OCI-LY7 (cell line): ENCODE data around the gene KIF25. TPM values are rescaled to one million over a fixed set of nuclear protein-coding genes. Genes with fewer than 3 reads are reported as not detected.

Experiments used
- BruUV-seq: library from RNA; stranded (reverse); fragments of 400-500 nt; replicated peaks from 2 replicates; lab custom pipeline; 2021; lab: Mats Ljungman, UMichigan
- CTCF ChIA-PET: fragments of 300-600 bp; sonication (Branson Sonifier 250); formaldehyde crosslinking; loops from one replicate; lab custom pipeline; 2022; ENCODE audit warnings: antibody characterized with exemption; ENCODE audit not compliant: unreplicated experiment; lab: Charles Lee
- POLR2A ChIA-PET: fragments of 300-600 bp; sonication (Branson Sonifier 250); formaldehyde crosslinking; loops from one replicate; lab custom pipeline; 2022; ENCODE audit warnings: antibody characterized with exemption; lab: Charles Lee
- DNase-seq: peaks from one replicate; pipeline ENCODE4 v3.0.0-alpha.2; 2015; ENCODE audit warnings: low spot score
- H2AFZ ChIP-seq: fragments of 200-600 bp; sonication (generic), shearing (Covaris generic); 2 replicates; pipeline ENCODE4 v1.6.1; 2014; ENCODE audit warnings: mild to moderate bottlenecking, antibody characterized with exemption, low read length, moderate library complexity
- H3K27ac ChIP-seq: fragments of 200-600 bp; sonication (generic); 2 replicates; pipeline ENCODE4 v1.5.1; 2014; ENCODE audit warnings: mixed run types, low read depth, mild to moderate bottlenecking, moderate library complexity, low read length, inconsistent platforms; ENCODE audit not compliant: poor library complexity, severe bottlenecking
- H3K36me3 ChIP-seq: fragments of 200-600 bp; sonication (generic); 2 replicates; pipeline ENCODE4 v1.6.1; 2014; ENCODE audit warnings: mild to moderate bottlenecking, antibody characterized with exemption, low read length, moderate library complexity, mixed read lengths; ENCODE audit not compliant: insufficient read depth
- H3K4me1 ChIP-seq: fragments of 200-600 bp; sonication (generic); 2 replicates; pipeline ENCODE4 v1.5.1; 2014; ENCODE audit warnings: mild to moderate bottlenecking, low read length; ENCODE audit not compliant: insufficient read depth, poor library complexity, severe bottlenecking
- H3K4me2 ChIP-seq: fragments of 200-600 bp; sonication (generic); 2 replicates; pipeline ENCODE4 v1.6.1; 2014; ENCODE audit warnings: mild to moderate bottlenecking, low read length
- H3K4me3 ChIP-seq: fragments of 200-600 bp; sonication (generic); 2 replicates; pipeline ENCODE4 v1.5.1; 2014; ENCODE audit warnings: mild to moderate bottlenecking, low read depth, low read length; ENCODE audit not compliant: poor library complexity, severe bottlenecking
- H3K79me2 ChIP-seq: fragments of 200-600 bp; sonication (generic); 2 replicates; pipeline ENCODE4 v1.6.1; 2016; ENCODE audit warnings: low read depth, mild to moderate bottlenecking, low read length, moderate library complexity, mixed read lengths; ENCODE audit not compliant: insufficient read depth
- H3K9me2 ChIP-seq: fragments of 200-600 bp; sonication (generic); 2 replicates; pipeline ENCODE4 v1.6.1; 2016; ENCODE audit warnings: mild to moderate bottlenecking, low read length, mixed read lengths; ENCODE audit not compliant: insufficient read depth
- H3K9me3 ChIP-seq: fragments of 200-600 bp; sonication (generic); 2 replicates; pipeline ENCODE4 v1.6.1; 2014; ENCODE audit warnings: mild to moderate bottlenecking, mixed run types, low read length, mixed read lengths
- H4K20me1 ChIP-seq: fragments of 200-600 bp; sonication (generic); 2 replicates; pipeline ENCODE4 v1.6.1; 2014; ENCODE audit warnings: mild to moderate bottlenecking, antibody characterized with exemption, low read length, moderate library complexity, mixed read lengths; ENCODE audit not compliant: insufficient read depth
- EZH2phosphoT487 ChIP-seq: fragments of 200-600 bp; sonication (generic); IDR thresholded peaks from 2 replicates; pipeline ENCODE4 v1.6.1; 2018; ENCODE audit warnings: low read depth, borderline replicate concordance, mild to moderate bottlenecking, mixed run types, antibody characterized with exemption, low read length, moderate library complexity, mixed read lengths
- intact Hi-C: fragments of 100-400 bp; cut with micrococcal nuclease; formaldehyde crosslinking; loops from one replicate; pipeline ENCODE4 v1.10.0; 2022; ENCODE audit not compliant: unreplicated experiment
- total RNA-seq, 2 experiments: library from RNA; depleted of rRNA in 1 of 2; stranded (reverse); fragments of >200 nt in 1 of 2; shearing (Covaris generic) in 1 of 2; gene quantifications; 2 replicates each; pipeline ENCODE4 v1.2.3, GENCODE V29; 2014 to 2022
- TF ChIP-seq, protein P1 (sequence below): fragments of 200-600 bp; sonication (generic); conservative IDR thresholded peaks from 2 replicates; pipeline ENCODE4 v1.5.1; 2014; ENCODE audit warnings: mild to moderate bottlenecking, antibody characterized with exemption, low read length, moderate library complexity, mixed read lengths

KIF25 gene
- total RNA-seq, 2 experiments from 2014 or later, result not detected

DNA sequence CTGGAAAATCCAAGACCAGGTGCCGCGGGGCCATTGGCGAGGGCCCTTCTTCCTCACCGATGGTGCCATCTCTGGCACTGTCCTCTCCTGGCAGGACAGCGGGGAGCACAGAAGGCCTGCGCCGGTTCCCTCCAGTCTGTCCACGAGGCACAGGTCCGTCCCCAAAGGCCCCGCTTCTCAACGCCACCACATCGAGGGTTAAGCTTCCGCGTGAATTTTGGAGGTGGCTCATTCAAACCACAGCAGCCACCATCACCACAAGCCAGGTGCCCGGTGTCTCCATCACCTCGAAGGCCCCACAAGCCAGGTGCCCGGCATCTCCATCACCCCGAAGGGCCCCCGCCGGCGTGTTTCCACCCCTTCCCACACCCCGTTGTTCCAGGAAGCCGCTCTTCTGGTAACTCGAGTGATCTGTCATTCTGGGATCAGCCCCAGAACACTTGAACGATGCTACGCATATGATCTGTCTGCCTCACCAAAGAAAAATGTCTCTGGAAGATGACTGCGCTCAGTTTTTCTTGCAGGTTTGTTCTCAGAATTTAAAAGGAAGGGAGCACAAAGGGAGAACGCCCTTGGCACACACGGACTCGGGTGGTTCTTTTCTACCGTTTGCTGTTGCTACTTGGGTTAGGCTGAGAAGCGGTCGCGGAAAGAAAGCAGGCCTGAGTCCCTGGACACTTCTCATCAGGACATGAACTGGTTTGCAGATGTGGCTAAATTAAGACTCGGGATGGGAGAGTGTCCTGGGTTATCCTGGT, 9.9 kb upstream of the KIF25 start:
- no peaks in the 10 kb centered on the region for H3K36me3 ChIP-seq
- no peaks in the 10 kb centered on the region for H4K20me1 ChIP-seq
- H3K9me2 ChIP-seq, result no peaks in the 10 kb centered on the region
- H3K79me2 ChIP-seq, result no peaks in the 10 kb centered on the region
- H3K4me1 ChIP-seq, result no peaks in the 10 kb centered on the region
- ChIA-PET CTCF (no interaction called here), POLR2A (no interaction called here)
- no peaks in the 10 kb centered on the region for H3K9me3 ChIP-seq
- H3K4me3 ChIP-seq, result no peak overlapping the region
- TF ChIP-seq EZH2phosphoT487, result no peak
- TF ChIP-seq, protein P1, sequence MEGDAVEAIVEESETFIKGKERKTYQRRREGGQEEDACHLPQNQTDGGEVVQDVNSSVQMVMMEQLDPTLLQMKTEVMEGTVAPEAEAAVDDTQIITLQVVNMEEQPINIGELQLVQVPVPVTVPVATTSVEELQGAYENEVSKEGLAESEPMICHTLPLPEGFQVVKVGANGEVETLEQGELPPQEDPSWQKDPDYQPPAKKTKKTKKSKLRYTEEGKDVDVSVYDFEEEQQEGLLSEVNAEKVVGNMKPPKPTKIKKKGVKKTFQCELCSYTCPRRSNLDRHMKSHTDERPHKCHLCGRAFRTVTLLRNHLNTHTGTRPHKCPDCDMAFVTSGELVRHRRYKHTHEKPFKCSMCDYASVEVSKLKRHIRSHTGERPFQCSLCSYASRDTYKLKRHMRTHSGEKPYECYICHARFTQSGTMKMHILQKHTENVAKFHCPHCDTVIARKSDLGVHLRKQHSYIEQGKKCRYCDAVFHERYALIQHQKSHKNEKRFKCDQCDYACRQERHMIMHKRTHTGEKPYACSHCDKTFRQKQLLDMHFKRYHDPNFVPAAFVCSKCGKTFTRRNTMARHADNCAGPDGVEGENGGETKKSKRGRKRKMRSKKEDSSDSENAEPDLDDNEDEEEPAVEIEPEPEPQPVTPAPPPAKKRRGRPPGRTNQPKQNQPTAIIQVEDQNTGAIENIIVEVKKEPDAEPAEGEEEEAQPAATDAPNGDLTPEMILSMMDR, result no peak
- DNase-seq, result no peak
- no peak overlapping the region for H3K4me2 ChIP-seq
- no TSS peak for BruUV-seq
- H2AFZ ChIP-seq, result no peak overlapping the region
- H3K27ac ChIP-seq, result no peak overlapping the region
- intact Hi-C loops, result no loop called here

DNA sequence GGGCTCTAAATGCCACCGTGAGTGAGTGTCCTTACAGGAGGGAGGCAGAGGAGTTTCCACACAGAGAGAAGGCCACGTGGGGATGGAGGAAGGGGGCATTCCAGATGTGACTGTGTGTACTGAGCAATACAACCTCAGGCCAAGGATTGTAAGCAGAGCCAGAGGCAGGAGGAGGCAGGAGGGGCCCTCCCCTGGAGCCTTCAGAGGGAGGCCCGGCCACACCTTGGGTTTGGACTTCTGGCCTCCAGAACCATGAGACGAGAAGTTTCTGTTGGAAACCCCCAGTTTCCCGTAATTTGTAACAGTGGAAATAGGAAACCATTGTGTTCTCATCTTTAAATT, 9.3 kb upstream of the KIF25 start:
- Histone ChIP-seq H3K4me3 (no peak overlapping the region), H3K79me2 (no peaks in the 10 kb centered on the region), H2AFZ (no peak overlapping the region), H3K4me1 (no peaks in the 10 kb centered on the region), H3K9me2 (no peaks in the 10 kb centered on the region), H3K4me2 (no peak overlapping the region), H3K27ac (no peak overlapping the region), H4K20me1 (no peaks in the 10 kb centered on the region), H3K36me3 (no peaks in the 10 kb centered on the region), H3K9me3 (no peaks in the 10 kb centered on the region)
- no peak for DNase-seq
- POLR2A ChIA-PET, result no interaction called here
- TF ChIP-seq, protein P1, result no peak
- TF ChIP-seq EZH2phosphoT487, result no peak
- BruUV-seq, result no TSS peak
- intact Hi-C loops, result no loop called here
- CTCF ChIA-PET, result no interaction called here
